A549 (cell line): ENCODE measurements around the gene LY6G5C. TPM values are rescaled to one million over a fixed set of nuclear protein-coding genes. Genes with fewer than 3 reads are reported as not detected.

Experiments
- ATAC-seq, 2 experiments: fragments of 200-7000 bp in 1 of 2; fragments of >200 bp in 1 of 2; cut with Nextera tagmentation in 1 of 2; cut with Tn5 transposase in 1 of 2; 3 replicates each; pipeline versions ENCODE4 v1.8.0 to v1.9.1; 2018 to 2020; ENCODE audit warnings: mild to moderate bottlenecking in 1 of 2, moderate library complexity in 1 of 2
- CTCF ChIA-PET: fragments of 300-600 bp; sonication (Branson Sonifier 250); formaldehyde crosslinking; extraction: SDS; loops from one replicate; lab custom pipeline; 2021; ENCODE audit warnings: antibody characterized with exemption, inconsistent platforms; lab: Yijun Ruan, JAX
- POLR2A ChIA-PET: fragments of 350-600 bp; formaldehyde crosslinking; extraction: SDS; loops from one replicate; lab custom pipeline; 2021; ENCODE audit warnings: antibody characterized with exemption, inconsistent platforms; lab: Yijun Ruan, JAX
- DNase-seq, 2 experiments: peaks; one replicate each; pipeline versions ENCODE4 v3.0.0 to v3.0.0-alpha.2; 2011 to 2016; ENCODE audit warnings: low read depth in 1 of 2, low spot score in 1 of 2
- FAIRE-seq: peaks from 2 replicates; lab custom pipeline; 2011; peaks lifted over from hg19 to GRCh38; lab: Jason Lieb, UNC
- H3K27ac ChIP-seq, 2 experiments: fragments of >200 bp; sonication (Bioruptor Twin); formaldehyde crosslinking; 3 replicates each; pipeline ENCODE4 v1.5.1; 2016 to 2017
- H3K4me1 ChIP-seq: fragments of >200 bp; sonication (Bioruptor Twin); formaldehyde crosslinking; 3 replicates; pipeline ENCODE4 v1.6.1; 2016
- H3K4me2 ChIP-seq: fragments of >200 bp; sonication (Bioruptor Twin); formaldehyde crosslinking; 3 replicates; pipeline ENCODE4 v1.6.1; 2016
- H3K4me3 ChIP-seq: fragments of >200 bp; sonication (Bioruptor Twin); formaldehyde crosslinking; 3 replicates; pipeline ENCODE4 v1.5.1; 2016
- H3K9me3 ChIP-seq: fragments of >200 bp; sonication (Bioruptor Twin); formaldehyde crosslinking; 3 replicates; pipeline ENCODE4 v1.6.1; 2016
- CBX8 ChIP-seq: fragments of 200-600 bp; sonication (generic); IDR thresholded peaks from 2 replicates; pipeline ENCODE4 v1.6.1; 2016
- EHF ChIP-seq: fragments of 250-450 bp; sonication (Bioruptor Pico); IDR thresholded peaks from 2 replicates; pipeline ENCODE4 v1.5.0; 2020; ENCODE audit warnings: mild to moderate bottlenecking
- EP300 ChIP-seq, 2 experiments: fragments of >200 bp; sonication (Bioruptor Twin); formaldehyde crosslinking; IDR thresholded peaks; 2 replicates in 1 of 2; 3 replicates in 1 of 2; pipeline ENCODE4 v1.6.1; 2016 to 2017
- FOSL2 ChIP-seq, 2 experiments: fragments of 450-650 bp in 1 of 2; fragments of >200 bp in 1 of 2; sonication (Bioruptor Twin) in 1 of 2; formaldehyde crosslinking; IDR thresholded peaks; 2 replicates each; pipeline versions ENCODE4 v1.5.0 to v1.6.1; 2016 to 2020; ENCODE audit warnings: mild to moderate bottlenecking in 1 of 2, moderate library complexity in 1 of 2
- GATA3 ChIP-seq: IDR thresholded peaks from 2 replicates; pipeline ENCODE4 v1.6.1; 2012; ENCODE audit warnings: borderline replicate concordance
- HDAC2 ChIP-seq: fragments of 200-600 bp; sonication (generic); IDR thresholded peaks from 2 replicates; pipeline ENCODE4 v1.6.1; 2016
- HEYL ChIP-seq: fragments of 250-450 bp; sonication (Bioruptor Pico); IDR thresholded peaks from 2 replicates; pipeline ENCODE4 v1.8.0; 2021; ENCODE audit warnings: mild to moderate bottlenecking, moderate library complexity
- HOXA7 ChIP-seq: fragments of 250-450 bp; sonication (Bioruptor Pico); IDR thresholded peaks from 2 replicates; pipeline ENCODE4 v1.5.0; 2020; ENCODE audit warnings: mild to moderate bottlenecking, moderate library complexity
- JUNB ChIP-seq: fragments of >200 bp; sonication (Bioruptor Twin); formaldehyde crosslinking; IDR thresholded peaks from 2 replicates; pipeline ENCODE4 v1.6.1; 2016
- KDM1A ChIP-seq: fragments of 200-600 bp; sonication (generic); IDR thresholded peaks from 2 replicates; pipeline ENCODE4 v1.6.1; 2016; ENCODE audit warnings: low read depth, mild to moderate bottlenecking
- MAZ ChIP-seq: fragments of 150-350 bp; IDR thresholded peaks from 2 replicates; pipeline ENCODE4 v1.6.1; 2014; ENCODE audit warnings: antibody characterized with exemption, low read depth, low read length, borderline replicate concordance
- MYC ChIP-seq: IDR thresholded peaks from 2 replicates; pipeline ENCODE4 v1.6.1; 2012; ENCODE audit warnings: mild to moderate bottlenecking, inconsistent platforms, low read length, improper control_type of control experiment, borderline replicate concordance
- NPAS2 ChIP-seq: fragments of 250-450 bp; sonication (Bioruptor Pico); IDR thresholded peaks from 2 replicates; pipeline ENCODE4 v1.8.0; 2022; ENCODE audit warnings: mild to moderate bottlenecking, moderate library complexity, borderline replicate concordance
- NR3C1 ChIP-seq: fragments of >200 bp; sonication (Bioruptor Twin); formaldehyde crosslinking; IDR thresholded peaks from 3 replicates; pipeline ENCODE4 v1.6.1; 2017
- PHF8 ChIP-seq: fragments of 200-600 bp; sonication (generic); IDR thresholded peaks from 2 replicates; pipeline ENCODE4 v1.6.1; 2016; ENCODE audit warnings: low read depth, mild to moderate bottlenecking, antibody characterized with exemption, moderate library complexity, borderline replicate concordance
- POLR2AphosphoS2 ChIP-seq: conservative IDR thresholded peaks from 2 replicates; pipeline ENCODE4 v1.6.1; 2012; ENCODE audit warnings: low read length, improper control_type of control experiment, inconsistent platforms
- RAD21 ChIP-seq, 2 experiments: fragments of >200 bp in 1 of 2; sonication (Bioruptor Twin) in 1 of 2; formaldehyde crosslinking in 1 of 2; IDR thresholded peaks in 1 of 2; conservative IDR thresholded peaks in 1 of 2; 2 replicates in 1 of 2; 3 replicates in 1 of 2; pipeline ENCODE4 v1.6.1; 2012 to 2018; ENCODE audit warnings: inconsistent platforms in 1 of 2
- RFX5 ChIP-seq: fragments of 450-650 bp; IDR thresholded peaks from 2 replicates; pipeline ENCODE4 v1.7.1; 2014; ENCODE audit warnings: antibody characterized with exemption, mild to moderate bottlenecking, moderate library complexity
- ZNF302 ChIP-seq: fragments of 250-450 bp; sonication (Bioruptor Pico); IDR thresholded peaks from 2 replicates; pipeline ENCODE4 v1.9.0; 2021; ENCODE audit warnings: inconsistent platforms, mild to moderate bottlenecking, moderate library complexity
- WGBS: methylation state at CpG from one replicate; pipeline ENCODE4 v1.1.6; 2017; ENCODE audit errors: missing lambda C conversion rate; 5-methylcytosine and 5-hydroxymethylcytosine counted together
- polyA plus RNA-seq, 4 experiments: library from polyadenylated mRNA; depleted of rRNA in 3 of 4; stranded (reverse); fragments of >200 nt; fragmentation: RNase III in 1 of 4; extraction: RNeasy Plus Mini Kit Qiagen cat#74134 plus additional on column Dnase treatment in 1 of 4; gene quantifications; 2 replicates in 3 of 4; 3 replicates in 1 of 4; pipeline ENCODE4 v1.2.3, GENCODE V29; 2011 to 2017
- TF ChIP-seq, protein P1 (sequence below): IDR thresholded peaks from 2 replicates; pipeline ENCODE4 v1.6.1; 2012
- TF ChIP-seq, protein P2 (sequence below): fragments of 450-650 bp; IDR thresholded peaks from 2 replicates; pipeline ENCODE4 v1.6.1; 2014; ENCODE audit warnings: antibody characterized with exemption
- TF ChIP-seq, protein P3 (sequence below): IDR thresholded peaks from 2 replicates; pipeline ENCODE4 v1.6.1; 2012; ENCODE audit warnings: low read depth, borderline replicate concordance
- TF ChIP-seq, protein P4 (sequence below): IDR thresholded peaks from 2 replicates; pipeline ENCODE4 v1.6.1; 2012

LY6G5C gene
- polyA plus RNA-seq, 2 of the 4 experiments (the other 2 are of a cell fraction) = 1.2 to 1.6 TPM

DNA sequence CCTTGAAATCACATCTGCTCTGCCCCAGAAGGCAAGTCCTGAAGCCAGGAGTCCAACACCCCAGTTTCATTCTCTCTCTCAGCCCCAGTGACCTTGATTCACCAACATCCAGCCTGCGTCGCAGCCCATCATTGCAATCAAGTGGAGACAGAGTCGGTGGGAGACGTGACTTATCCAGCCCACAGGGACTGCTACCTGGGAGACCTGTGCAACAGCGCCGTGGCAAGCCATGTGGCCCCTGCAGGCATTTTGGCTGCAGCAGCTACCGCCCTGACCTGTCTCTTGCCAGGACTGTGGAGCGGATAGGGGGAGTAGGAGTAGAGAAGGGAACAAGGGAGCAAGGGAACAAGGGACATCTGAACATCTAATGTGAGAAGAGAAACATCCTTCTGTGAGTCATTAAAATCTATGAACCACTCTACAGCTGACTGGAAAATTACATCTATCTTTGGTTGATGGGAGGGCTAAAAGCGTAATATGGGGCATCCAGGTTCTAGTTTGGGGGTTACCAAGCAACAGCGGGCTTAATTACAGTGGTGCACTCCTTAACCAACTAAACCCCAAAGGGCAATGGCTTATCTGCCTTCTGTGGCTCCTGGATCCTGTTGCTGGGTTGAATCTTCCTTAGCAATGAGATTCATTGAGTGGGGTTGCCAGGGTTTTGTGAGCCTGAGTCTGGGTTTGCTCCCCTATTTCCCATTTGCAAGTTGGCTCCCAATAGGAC, 36.8 kb upstream of the LY6G5C start:
- TF ChIP-seq ZNF302 (CRISPR knock-in tag) (no peak), RAD21 (conservative IDR thresholded peaks at IDR 0.05 in 1 of 2, IDR thresholded peaks at IDR 0.05 in 1 of 2) (no peak), NPAS2 (CRISPR knock-in tag) (no peak), MYC (no peak), MAZ (no peak), NR3C1 (no peak), HOXA7 (CRISPR knock-in tag) (no peak), EHF (no peak), HEYL (CRISPR knock-in tag) (no peak), HDAC2 (no peak), EP300 (IDR thresholded peaks at IDR 0.05) (no peak), PHF8 (no peak), CBX8 (no peak), KDM1A (no peak), GATA3 (no peak), POLR2AphosphoS2 (no peak)
- TF ChIP-seq, protein P1, sequence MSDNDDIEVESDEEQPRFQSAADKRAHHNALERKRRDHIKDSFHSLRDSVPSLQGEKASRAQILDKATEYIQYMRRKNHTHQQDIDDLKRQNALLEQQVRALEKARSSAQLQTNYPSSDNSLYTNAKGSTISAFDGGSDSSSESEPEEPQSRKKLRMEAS = no peak
- TF ChIP-seq, protein P2, sequence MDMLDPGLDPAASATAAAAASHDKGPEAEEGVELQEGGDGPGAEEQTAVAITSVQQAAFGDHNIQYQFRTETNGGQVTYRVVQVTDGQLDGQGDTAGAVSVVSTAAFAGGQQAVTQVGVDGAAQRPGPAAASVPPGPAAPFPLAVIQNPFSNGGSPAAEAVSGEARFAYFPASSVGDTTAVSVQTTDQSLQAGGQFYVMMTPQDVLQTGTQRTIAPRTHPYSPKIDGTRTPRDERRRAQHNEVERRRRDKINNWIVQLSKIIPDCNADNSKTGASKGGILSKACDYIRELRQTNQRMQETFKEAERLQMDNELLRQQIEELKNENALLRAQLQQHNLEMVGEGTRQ = no peak
- TF ChIP-seq, protein P3, sequence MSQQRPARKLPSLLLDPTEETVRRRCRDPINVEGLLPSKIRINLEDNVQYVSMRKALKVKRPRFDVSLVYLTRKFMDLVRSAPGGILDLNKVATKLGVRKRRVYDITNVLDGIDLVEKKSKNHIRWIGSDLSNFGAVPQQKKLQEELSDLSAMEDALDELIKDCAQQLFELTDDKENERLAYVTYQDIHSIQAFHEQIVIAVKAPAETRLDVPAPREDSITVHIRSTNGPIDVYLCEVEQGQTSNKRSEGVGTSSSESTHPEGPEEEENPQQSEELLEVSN = no peak
- TF ChIP-seq, protein P4, sequence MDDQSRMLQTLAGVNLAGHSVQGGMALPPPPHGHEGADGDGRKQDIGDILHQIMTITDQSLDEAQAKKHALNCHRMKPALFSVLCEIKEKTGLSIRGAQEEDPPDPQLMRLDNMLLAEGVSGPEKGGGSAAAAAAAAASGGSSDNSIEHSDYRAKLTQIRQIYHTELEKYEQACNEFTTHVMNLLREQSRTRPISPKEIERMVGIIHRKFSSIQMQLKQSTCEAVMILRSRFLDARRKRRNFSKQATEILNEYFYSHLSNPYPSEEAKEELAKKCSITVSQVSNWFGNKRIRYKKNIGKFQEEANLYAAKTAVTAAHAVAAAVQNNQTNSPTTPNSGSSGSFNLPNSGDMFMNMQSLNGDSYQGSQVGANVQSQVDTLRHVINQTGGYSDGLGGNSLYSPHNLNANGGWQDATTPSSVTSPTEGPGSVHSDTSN = no peak
- ChIA-PET POLR2A (no interaction called here), CTCF (interaction anchor here (2.0 kb wide), 1 partner anchor 52 kb away, joined by 5 read pairs; no protein-coding TSS in a partner anchor)
- no peaks in the 10 kb centered on the region for H3K9me3 ChIP-seq
- FAIRE-seq = no peak
- DNase-seq = no peak
- H3K4me2 ChIP-seq = no peak overlapping the region
- 75% methylated on average over 9 of the region's 10 CpGs for WGBS
- no peak overlapping the region for H3K4me3 ChIP-seq
- no peak for ATAC-seq
- H3K4me1 ChIP-seq = no peaks in the 10 kb centered on the region
- H3K27ac ChIP-seq = no peak overlapping the region

DNA sequence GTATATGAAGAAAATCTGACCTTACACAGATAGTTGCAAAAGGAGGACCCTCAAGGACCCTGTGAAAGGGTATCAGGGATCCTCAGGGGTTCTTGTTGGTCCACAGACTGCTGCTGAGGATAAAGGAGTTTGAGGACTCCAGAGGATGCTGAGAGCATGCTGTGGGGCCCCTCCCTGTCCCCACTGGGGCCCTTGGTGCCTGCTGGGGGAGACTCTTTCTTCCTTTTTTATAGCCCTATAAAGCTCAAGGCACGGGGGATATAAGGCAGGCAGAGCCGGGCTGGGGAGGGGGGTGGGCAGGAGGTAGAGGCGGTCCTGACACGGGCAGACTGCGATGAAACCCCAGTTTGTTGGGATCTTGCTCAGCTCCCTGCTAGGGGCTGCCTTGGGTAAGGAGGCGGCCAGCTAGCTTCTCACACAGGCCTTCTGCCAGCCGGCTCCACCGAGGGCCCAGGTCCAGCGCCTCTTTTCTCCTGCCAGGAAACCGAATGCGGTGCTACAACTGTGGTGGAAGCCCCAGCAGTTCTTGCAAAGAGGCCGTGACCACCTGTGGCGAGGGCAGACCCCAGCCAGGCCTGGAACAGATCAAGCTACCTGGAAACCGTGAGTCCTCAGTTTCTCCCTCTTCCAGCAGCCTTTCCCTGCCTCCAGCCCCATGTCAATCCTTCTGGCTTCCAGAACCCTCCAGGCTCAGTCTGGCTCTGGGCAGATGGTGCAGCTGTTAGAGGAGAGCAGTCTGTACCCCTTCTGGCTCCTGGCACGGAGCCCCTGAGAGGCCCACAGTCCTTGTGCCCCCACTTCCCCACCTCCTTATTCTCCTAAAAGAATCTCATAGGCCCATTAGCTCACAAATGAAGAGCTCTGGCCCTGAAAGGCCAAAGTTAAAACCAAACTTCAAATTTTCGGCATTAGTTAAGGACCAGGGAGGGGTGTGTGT, 34.4 kb upstream of the LY6G5C start, which contains the start of gene LY6G6D:
Gene LY6G6D, plus strand, starts transcription at position 327 of the 937 bp plus-strand sequence. Its CDS starts 8 bp downstream, at position 335.
- no peak for ATAC-seq

More for the DNA sequence above, 34.4 kb upstream of the LY6G5C start, which contains the start of gene LY6G6D:
- FAIRE-seq = no peak
- CTCF ChIA-PET = interaction anchor here (1.7 to 2.0 kb wide), 2 partner anchors 8 to 14 kb away, joined by 5 to 6 read pairs; partner anchors contain the start of genes DDAH2 and MPIG6B
- Histone ChIP-seq H3K4me2 (no peak within 1 kb of the TSS), H3K9me3 (no peaks in the 10 kb centered on the region), H3K4me3 (no peak within 1 kb of the TSS), H3K4me1 (0 out of 3 replicates have a peak, but pooled peaks cover 3% of the 10 kb centered on the region), H3K27ac (no peak within 1 kb of the TSS)
- POLR2A ChIA-PET = no interaction called here
- TF ChIP-seq JUNB (no peak), RFX5 (no peak), FOSL2 (IDR thresholded peaks at IDR 0.05) (no peak), FOSL2 (CRISPR knock-in tag; IDR thresholded peaks at IDR 0.05) (no peak)
- DNase-seq = no peak
- WGBS = 85% methylated on average over 15 of the region's 16 CpGs
